Liver (tissue), 9 donors: ENCODE measurements around the gene ATXN10. TPM values are rescaled to one million over a fixed set of nuclear protein-coding genes. Genes with fewer than 3 reads are reported as not detected.

Source experiments
- DNase-seq: peaks from one replicate; pipeline ENCODE4 v3.0.0-alpha.2; 2017; ENCODE audit warnings: low spot score
- H3K27ac ChIP-seq, 2 donors: one replicate each; pipeline ENCODE4 v1.7.0; 2013; ENCODE audit warnings: inconsistent platforms in 2 of 2, low read length in 2 of 2, control low read depth in 1 of 2, low read depth in 1 of 2, mild to moderate bottlenecking in 1 of 2
- H3K27me3 ChIP-seq, 4 donors: one replicate each; pipeline versions ENCODE4 v1.6.1 to v1.7.0; 2013; ENCODE audit warnings: low read length in 3 of 4, inconsistent platforms in 1 of 4, mild to moderate bottlenecking in 1 of 4, moderate library complexity in 1 of 4; ENCODE audit not compliant: control insufficient read depth in 4 of 4, insufficient read depth in 4 of 4
- H3K36me3 ChIP-seq, 4 donors: one replicate each; pipeline versions ENCODE4 v1.6.1 to v1.7.0; 2013; ENCODE audit warnings: low read length in 3 of 4, mild to moderate bottlenecking in 3 of 4, low read depth in 1 of 4, moderate library complexity in 1 of 4; ENCODE audit not compliant: control insufficient read depth in 4 of 4, insufficient read depth in 3 of 4
- H3K4me1 ChIP-seq, 4 donors: one replicate each; pipeline versions ENCODE4 v1.6.1 to v1.7.0; 2013; ENCODE audit warnings: low read length in 3 of 4, mild to moderate bottlenecking in 3 of 4, moderate library complexity in 1 of 4; ENCODE audit not compliant: control insufficient read depth in 4 of 4, insufficient read depth in 4 of 4
- H3K4me3 ChIP-seq, 3 donors: one replicate each; pipeline versions ENCODE4 v1.6.1 to v1.7.0; 2013; ENCODE audit warnings: low read length in 3 of 3, control low read depth in 1 of 3, low read depth in 1 of 3, mild to moderate bottlenecking in 1 of 3
- H3K9ac ChIP-seq, 2 donors: one replicate each; pipeline ENCODE4 v1.7.0; 2013; ENCODE audit warnings: low read length in 2 of 2, mild to moderate bottlenecking in 2 of 2, moderate library complexity in 2 of 2, control low read depth in 1 of 2, low read depth in 1 of 2
- H3K9me3 ChIP-seq, 4 donors: one replicate each; pipeline versions ENCODE4 v1.6.1 to v1.7.0; 2013; ENCODE audit warnings: low read length in 3 of 4; ENCODE audit not compliant: control insufficient read depth in 4 of 4
- ATF3 ChIP-seq: IDR thresholded peaks from 2 replicates; pipeline ENCODE4 v1.6.1; 2016; ENCODE audit warnings: antibody characterized with exemption
- CTCF ChIP-seq: fragments of 150-350 bp; IDR thresholded peaks from 2 replicates; pipeline ENCODE4 v1.5.1; 2017; ENCODE audit warnings: improper control_type of control experiment, low read depth, low read length; ENCODE audit not compliant: missing input control
- EGR1 ChIP-seq, 2 donors: IDR thresholded peaks; 2 replicates each; pipeline ENCODE4 v1.6.1; 2016 to 2018; ENCODE audit warnings: antibody characterized with exemption in 2 of 2, low read depth in 2 of 2
- FOXA1 ChIP-seq: IDR thresholded peaks from 2 replicates; pipeline ENCODE4 v1.6.1; 2016; ENCODE audit warnings: antibody characterized with exemption
- FOXA2 ChIP-seq: IDR thresholded peaks from 2 replicates; pipeline ENCODE4 v1.6.1; 2016; ENCODE audit warnings: antibody characterized with exemption
- GABPA ChIP-seq, 2 donors: IDR thresholded peaks in 1 of 2; conservative IDR thresholded peaks in 1 of 2; 2 replicates each; pipeline ENCODE4 v1.6.1; 2016; ENCODE audit warnings: antibody characterized with exemption in 2 of 2, mild to moderate bottlenecking in 1 of 2, moderate library complexity in 1 of 2
- HNF4A ChIP-seq, 2 donors: conservative IDR thresholded peaks; 2 replicates each; pipeline ENCODE4 v1.6.1; 2016; ENCODE audit warnings: antibody characterized with exemption in 2 of 2, mild to moderate bottlenecking in 2 of 2
- HNF4G ChIP-seq: IDR thresholded peaks from 2 replicates; pipeline ENCODE4 v1.6.1; 2016; ENCODE audit warnings: antibody characterized with exemption
- JUND ChIP-seq, 2 donors: IDR thresholded peaks; 2 replicates each; pipeline ENCODE4 v1.6.1; 2016; ENCODE audit warnings: antibody characterized with exemption in 2 of 2
- MAX ChIP-seq: IDR thresholded peaks from 2 replicates; pipeline ENCODE4 v1.6.1; 2016; ENCODE audit warnings: antibody characterized with exemption
- NR2F2 ChIP-seq: IDR thresholded peaks from 2 replicates; pipeline ENCODE4 v1.6.1; 2016; ENCODE audit warnings: antibody characterized with exemption
- RAD21 ChIP-seq, 2 donors: IDR thresholded peaks; 2 replicates each; pipeline ENCODE4 v1.6.1; 2016; ENCODE audit warnings: antibody characterized with exemption in 2 of 2, mild to moderate bottlenecking in 2 of 2
- REST ChIP-seq: IDR thresholded peaks from 2 replicates; pipeline ENCODE4 v1.6.1; 2016; ENCODE audit warnings: antibody characterized with exemption, mild to moderate bottlenecking
- RXRA ChIP-seq, 2 donors: IDR thresholded peaks; 2 replicates each; pipeline ENCODE4 v1.6.1; 2017 to 2018; ENCODE audit warnings: antibody characterized with exemption in 2 of 2, mild to moderate bottlenecking in 1 of 2
- SP1 ChIP-seq: IDR thresholded peaks from 2 replicates; pipeline ENCODE4 v1.6.1; 2018; ENCODE audit warnings: antibody characterized with exemption, mild to moderate bottlenecking
- TAF1 ChIP-seq: conservative IDR thresholded peaks from 2 replicates; pipeline ENCODE4 v1.6.1; 2016; ENCODE audit warnings: antibody characterized with exemption, mild to moderate bottlenecking
- YY1 ChIP-seq: IDR thresholded peaks from 2 replicates; pipeline ENCODE4 v1.6.1; 2016; ENCODE audit warnings: antibody characterized with exemption, mild to moderate bottlenecking
- ZBTB33 ChIP-seq: IDR thresholded peaks from 2 replicates; pipeline ENCODE4 v1.6.1; 2016; ENCODE audit warnings: antibody characterized with exemption
- WGBS: extraction: QIAGEN DNeasy Blood & Tissue Kit; methylation state at CpG from one replicate; pipeline ENCODE4 v1.1.7; 2013; 5-methylcytosine and 5-hydroxymethylcytosine counted together
- polyA plus RNA-seq, 2 donors: library from polyadenylated mRNA; stranded (reverse) in 1 of 2; unstranded in 1 of 2; fragments of 200-250 nt in 1 of 2; fragments of >200 nt in 1 of 2; fragmentation: Nextera tagmentation in 1 of 2; extraction: Ambion mirVana in 1 of 2; gene quantifications; one replicate each; pipeline versions ENCODE4 v1.2.1 to v1.2.3, GENCODE V29; 2013 to 2015
- total RNA-seq, 2 donors: library from RNA; depleted of rRNA; stranded (reverse); fragments of >200 nt; gene quantifications; one replicate each; pipeline ENCODE4 v1.2.3, GENCODE V29; 2014
- donor health status: healthy.
- donor health status: healthy.
- donor health status: healthy.
- donor health status: healthy.
- donor health status: healthy.

The ATXN10 gene
- total and polyA plus RNA-seq, 4 donors: 34.9 to 100 (median 69.7) TPM

GRCh38 chr22:45639747-45640102, 31.9 kb upstream of the ATXN10 start:
- Histone ChIP-seq H3K27ac (no peak overlapping the region), H3K4me1 (no peaks in the 10 kb centered on the region), H3K36me3 (no peaks in the 10 kb centered on the region), H3K4me3 (no peak overlapping the region), H3K9ac (no peak overlapping the region), H3K9me3 (no peaks in the 10 kb centered on the region), H3K27me3 (peaks cover 0 to 2% (median 0%) of the 10 kb centered on the region in 4 donors)
- TF ChIP-seq MAX (no peak), YY1 (no peak), EGR1 (IDR thresholded peaks at IDR 0.05; ENCODE audit: low read depth in 2 of 2) (no peak), GABPA (IDR thresholded peaks at IDR 0.05 in 1 of 2, conservative IDR thresholded peaks at IDR 0.05 in 1 of 2) (no peak), RAD21 (IDR thresholded peaks at IDR 0.05) (no peak), SP1 (no peak), JUND (IDR thresholded peaks at IDR 0.05) (no peak), HNF4A (conservative IDR thresholded peaks at IDR 0.05) (no peak), ZBTB33 (no peak), CTCF (no peak), NR2F2 (no peak), HNF4G (no peak), REST (no peak), RXRA (IDR thresholded peaks at IDR 0.05) (no peak)
- 59% methylated on average over 7 of the region's 7 CpGs for WGBS
- no peak for DNase-seq

GRCh38 chr22:45640291-45640940, 31.2 kb upstream of the ATXN10 start:
- Histone ChIP-seq H3K4me1 (peaks cover 0 to 1% (median 0%) of the 10 kb centered on the region in 4 donors), H3K27me3 (peaks cover 0 to under 1% (median 0%) of the 10 kb centered on the region in 4 donors), H3K4me3 (no peak overlapping the region), H3K27ac (no peak overlapping the region), H3K36me3 (no peaks in the 10 kb centered on the region), H3K9ac (no peak overlapping the region), H3K9me3 (no peaks in the 10 kb centered on the region)
- 83% methylated on average over 7 of the region's 7 CpGs for WGBS
- no peak for DNase-seq
- no peak for TF ChIP-seq GABPA (IDR thresholded peaks at IDR 0.05 in 1 of 2, conservative IDR thresholded peaks at IDR 0.05 in 1 of 2)
- no peak for TF ChIP-seq RAD21 (IDR thresholded peaks at IDR 0.05)
- no peak for TF ChIP-seq ATF3
- TF ChIP-seq MAX: no peak
- no peak for TF ChIP-seq TAF1
- no peak for TF ChIP-seq FOXA2
- no peak for TF ChIP-seq JUND (IDR thresholded peaks at IDR 0.05)
- TF ChIP-seq EGR1 (IDR thresholded peaks at IDR 0.05; ENCODE audit: low read depth in 2 of 2): no peak
- TF ChIP-seq NR2F2: no peak
- no peak for TF ChIP-seq FOXA1
- TF ChIP-seq HNF4A (conservative IDR thresholded peaks at IDR 0.05): no peak
- TF ChIP-seq CTCF: no peak
- TF ChIP-seq SP1: no peak
- TF ChIP-seq HNF4G: no peak
- no peak for TF ChIP-seq ZBTB33
- no peak for TF ChIP-seq YY1
